Kidney tubule cell (primary cell): ENCODE measurements around the gene CDH9.
A peak's percentile ranks its signal among the peaks of the same experiment; 100 is the strongest.

ENCODE experiments used
- DNase-seq: peaks from one replicate; pipeline ENCODE4 v3.0.0-alpha.2; 2018; ENCODE audit warnings: low spot score

The CDH9 gene

GRCh38 chr5:27038476-27038875 is at the start of gene CDH9:
Gene CDH9, minus strand, starts transcription at chr5:27038586. Its CDS starts 50,253 bp downstream, at chr5:26988333.
- DNase-seq = no peak

DNA sequence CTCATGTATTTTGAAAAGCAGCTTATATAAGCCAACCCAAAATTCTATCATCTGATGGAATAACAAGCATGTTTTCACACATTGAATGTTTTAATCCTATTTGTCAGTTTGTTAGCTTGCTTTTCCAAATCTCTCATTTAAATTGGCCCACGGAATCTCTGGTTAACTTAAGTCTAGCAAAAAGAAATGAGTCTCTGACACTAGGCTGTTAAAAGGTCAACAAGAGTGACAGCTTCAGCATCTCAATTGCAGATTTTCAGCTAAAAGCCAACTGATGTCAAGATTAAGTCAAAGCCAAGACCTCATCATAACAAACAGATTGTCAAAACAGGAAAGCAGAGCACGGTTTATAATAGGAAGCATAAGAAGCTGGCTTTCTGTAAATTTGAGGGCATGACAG is 49.4 kb upstream of the CDH9 start:
- DNase-seq = no peak

- DNase-seq = no peak
Observed at GRCh38 chr5:27083449-27084415, 45.3 kb upstream of the CDH9 start.

DNA sequence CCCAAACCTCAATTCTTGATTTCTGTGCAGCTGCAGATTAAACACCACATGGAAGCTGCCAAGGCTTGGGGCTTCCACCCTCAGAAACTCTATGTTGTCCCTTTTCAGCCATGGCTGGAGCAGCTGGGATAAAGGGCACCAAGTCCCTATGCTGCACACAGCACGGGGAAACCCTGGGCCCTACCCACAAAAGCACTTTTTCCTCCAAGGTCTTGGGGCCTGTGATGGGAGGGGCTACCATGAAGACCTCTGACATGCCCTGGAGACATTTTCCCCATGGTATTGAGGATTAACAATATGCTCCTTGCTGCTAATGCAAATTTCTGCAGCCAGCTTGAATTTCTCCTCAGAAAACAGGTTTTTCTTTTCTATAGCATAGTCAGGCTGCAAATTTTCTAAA is 41.8 kb upstream of the CDH9 start:
- no peak for DNase-seq

DNA sequence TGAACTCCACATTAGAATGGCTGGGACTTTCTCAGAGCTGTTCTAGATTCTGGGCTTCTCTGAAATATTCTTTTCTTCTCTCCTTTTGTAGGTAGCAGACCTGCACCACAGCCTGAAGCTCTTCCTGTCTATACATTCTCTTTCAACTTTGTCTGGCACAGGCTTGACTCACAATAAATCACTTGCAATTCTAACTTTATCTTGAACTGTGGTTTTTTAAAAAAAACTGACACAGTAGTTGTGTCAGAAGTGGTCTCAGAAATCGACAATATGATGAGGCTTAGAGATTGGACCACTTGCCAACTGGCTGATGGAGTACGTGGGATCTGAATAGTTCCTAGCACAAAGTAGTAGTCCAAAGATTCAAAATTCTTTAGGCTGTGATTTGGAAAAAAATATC is 24.1 kb upstream of the CDH9 start:
- DNase-seq = no peak

DNA sequence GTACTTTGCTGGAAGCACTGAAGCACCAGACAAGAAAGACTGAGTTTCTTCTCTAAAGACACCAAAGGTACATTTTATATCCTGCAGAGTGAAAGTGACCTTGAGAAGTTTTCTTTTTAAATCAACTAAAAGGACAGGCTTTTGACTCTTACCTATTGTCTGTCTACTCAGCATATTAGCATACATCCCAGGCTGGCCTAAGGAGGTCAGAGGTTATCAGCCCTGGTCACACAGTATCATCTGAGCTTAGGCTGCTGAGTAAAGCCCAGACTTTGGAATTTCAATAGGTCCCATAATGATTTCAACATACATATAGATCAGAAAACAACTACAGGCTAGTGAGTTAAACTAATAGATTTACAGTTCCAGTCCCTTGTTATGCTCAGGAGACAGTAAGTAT is 10.1 kb upstream of the CDH9 start:
- no peak for DNase-seq

DNA sequence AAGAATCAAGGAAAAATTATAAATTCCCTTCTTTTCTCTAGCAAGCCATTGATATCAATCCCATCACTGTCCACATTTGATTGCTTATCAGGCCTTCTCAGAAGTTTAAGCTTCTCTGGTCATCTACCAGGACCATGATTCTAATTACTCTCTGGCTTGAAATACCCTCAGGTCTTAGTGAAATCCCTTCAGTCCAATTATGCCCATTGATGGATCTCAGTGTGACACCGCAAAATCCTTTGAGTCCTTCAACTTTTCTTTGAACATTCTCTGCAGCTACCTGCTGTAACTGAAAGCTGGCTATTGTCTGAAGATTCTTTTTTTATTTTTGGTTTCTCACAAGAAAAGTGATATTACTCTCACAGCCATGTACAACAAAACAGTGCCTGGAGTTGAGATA is 3.0 kb upstream of the CDH9 start:
- DNase-seq = no peak

DNA sequence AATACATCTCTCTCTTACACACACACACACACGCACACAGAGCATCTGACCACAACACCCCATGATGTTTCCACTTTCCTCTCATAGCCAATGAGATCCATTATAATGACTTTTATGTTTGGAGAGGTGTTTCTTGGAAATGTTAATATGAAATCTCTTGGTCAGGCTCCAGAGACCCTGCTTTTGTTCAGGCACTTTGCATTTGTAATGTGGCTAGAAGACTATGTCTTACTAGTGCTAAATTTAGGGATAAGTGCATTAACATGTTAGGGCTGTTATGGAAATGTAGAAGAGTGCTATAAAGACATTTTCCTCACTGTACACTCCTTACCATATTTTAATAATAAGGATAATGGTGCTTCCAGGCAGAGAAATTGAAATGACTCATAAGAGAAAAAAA is 3.8 kb downstream of the CDH9 start:
- no peak for DNase-seq

GRCh38 chr5:27026801-27027200 is 11.6 kb downstream of the CDH9 start:
- DNase-seq = no peak

GRCh38 chr5:27026063-27026462 is 12.3 kb downstream of the CDH9 start:
- DNase-seq = no peak

- DNase-seq = no peak
Observed at GRCh38 chr5:27021471-27021870, 16.9 kb downstream of the CDH9 start.

DNA sequence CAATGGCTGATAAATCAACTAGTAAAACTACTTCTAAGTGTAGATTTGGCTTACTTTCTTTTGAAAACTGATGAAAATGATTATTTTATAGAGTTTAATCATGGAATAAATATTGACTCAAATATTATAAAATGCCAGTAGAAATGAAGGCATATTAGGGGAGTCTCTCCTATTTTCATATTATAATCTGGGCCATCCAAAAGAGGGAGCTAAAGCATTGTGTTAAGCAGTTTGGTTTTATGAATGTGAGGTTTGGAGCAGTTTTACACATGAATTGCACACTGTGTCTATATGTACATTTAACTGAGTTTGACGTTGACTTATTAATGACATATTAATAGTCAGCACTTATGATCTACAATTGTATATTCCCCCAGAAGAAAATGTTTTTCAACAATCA is 17.4 kb downstream of the CDH9 start:
- peak; percentile 8 for DNase-seq

DNA sequence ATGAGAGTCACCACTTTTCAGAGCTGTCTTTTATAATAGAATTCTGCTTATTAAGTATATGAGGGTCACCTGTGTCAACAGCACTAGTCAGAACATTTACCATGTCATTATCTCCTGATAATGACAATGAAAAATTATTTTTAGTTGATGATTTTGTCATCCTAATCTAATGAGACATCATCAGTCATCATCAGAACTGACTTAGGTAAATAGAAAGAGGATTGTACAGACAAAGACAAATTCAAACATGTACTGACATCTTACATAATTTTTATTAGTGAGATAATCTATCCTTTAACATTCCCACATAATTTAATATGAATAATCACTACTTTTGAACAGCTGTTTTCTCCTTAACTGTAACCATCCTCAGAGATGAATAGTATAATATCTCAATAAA is 22.6 kb downstream of the CDH9 start:
- no peak for DNase-seq

- no peak for DNase-seq
Observed at GRCh38 chr5:27011274-27011673, 27.1 kb downstream of the CDH9 start.

DNA sequence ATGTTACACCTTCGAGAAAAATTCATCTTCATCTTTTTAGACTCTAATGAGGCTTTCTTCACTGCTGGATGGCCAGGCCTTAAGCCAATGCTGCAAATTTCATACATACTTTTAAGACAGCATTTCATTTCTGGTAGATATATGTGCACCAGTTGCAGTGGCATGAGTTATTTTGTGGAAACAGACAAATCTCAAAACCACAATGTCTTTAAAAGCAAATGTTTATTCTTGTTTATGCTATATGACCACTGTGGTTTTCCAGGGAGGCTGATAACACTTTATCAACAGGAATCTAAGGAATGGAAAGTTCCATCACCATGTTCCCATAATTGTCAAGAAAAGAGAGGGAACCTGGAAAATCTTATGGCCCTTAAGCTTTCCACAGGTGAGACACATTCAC is 27.7 kb downstream of the CDH9 start:
- DNase-seq = no peak

GRCh38 chr5:27009540-27009915 is 28.9 kb downstream of the CDH9 start:
- no peak for DNase-seq

GRCh38 chr5:27008604-27009539 is 29.5 kb downstream of the CDH9 start:
- DNase-seq = no peak

DNA sequence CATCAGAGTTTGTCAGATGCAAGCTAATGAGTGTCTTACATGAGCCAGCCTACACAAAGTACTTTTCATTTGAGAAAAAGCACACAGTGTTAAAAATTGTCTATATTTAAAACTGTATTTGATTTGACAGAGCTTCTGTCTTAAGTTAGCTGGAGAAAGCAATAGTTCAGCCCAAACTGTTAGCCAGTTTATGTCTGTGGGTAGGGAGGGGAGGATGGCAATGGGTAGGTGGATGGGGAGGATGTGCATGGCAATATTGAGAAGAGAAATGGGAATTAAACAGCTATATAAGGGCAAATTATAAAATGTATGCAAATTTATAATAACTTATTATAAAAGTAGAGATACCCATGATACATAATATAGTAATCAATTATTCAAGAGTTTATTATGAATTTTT is 31.3 kb downstream of the CDH9 start:
- no peak for DNase-seq

DNA sequence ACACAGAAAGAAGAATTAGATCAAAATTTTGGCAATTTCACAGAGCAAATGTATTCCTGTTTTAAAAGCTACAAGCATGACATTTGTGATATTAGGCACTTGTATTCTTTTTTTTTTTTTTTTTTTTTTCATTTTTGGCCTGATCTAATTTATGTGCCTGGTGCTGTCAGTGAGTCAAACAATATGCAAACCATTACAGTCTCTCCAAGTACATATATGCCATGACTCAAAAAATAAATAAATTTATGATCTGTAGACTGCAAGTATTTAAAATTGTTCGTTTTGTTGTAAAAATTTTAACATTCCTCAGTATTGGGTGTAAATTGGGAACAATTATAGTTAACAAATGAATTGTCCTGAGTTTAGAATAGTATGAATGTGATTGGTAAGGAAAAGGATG is 51.4 kb downstream of the CDH9 start:
- DNase-seq = no peak

DNA sequence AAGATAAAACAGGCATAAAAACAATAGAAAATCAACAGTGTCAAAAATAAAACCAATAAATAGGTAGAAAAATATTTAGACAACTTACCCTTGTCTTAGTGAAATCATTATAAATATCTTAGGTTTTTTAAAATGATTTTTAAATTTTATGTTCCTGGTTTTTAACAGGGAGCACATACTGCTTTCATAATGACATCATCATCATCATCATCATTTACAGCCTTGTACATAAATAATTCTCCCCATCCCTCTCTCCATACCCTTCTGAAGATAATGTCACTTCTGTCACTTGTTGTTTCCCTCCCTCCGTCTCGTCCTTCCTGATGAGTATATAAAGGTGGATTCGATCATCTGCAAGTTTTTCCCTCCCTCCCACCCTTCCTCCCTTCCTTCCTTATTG is 56.6 kb downstream of the CDH9 start:
- DNase-seq = no peak

- DNase-seq = no peak
Observed at GRCh38 chr5:26959290-26959689, 79.1 kb downstream of the CDH9 start.

GRCh38 chr5:26955161-26955560 is 83.2 kb downstream of the CDH9 start:
- DNase-seq = no peak

DNA sequence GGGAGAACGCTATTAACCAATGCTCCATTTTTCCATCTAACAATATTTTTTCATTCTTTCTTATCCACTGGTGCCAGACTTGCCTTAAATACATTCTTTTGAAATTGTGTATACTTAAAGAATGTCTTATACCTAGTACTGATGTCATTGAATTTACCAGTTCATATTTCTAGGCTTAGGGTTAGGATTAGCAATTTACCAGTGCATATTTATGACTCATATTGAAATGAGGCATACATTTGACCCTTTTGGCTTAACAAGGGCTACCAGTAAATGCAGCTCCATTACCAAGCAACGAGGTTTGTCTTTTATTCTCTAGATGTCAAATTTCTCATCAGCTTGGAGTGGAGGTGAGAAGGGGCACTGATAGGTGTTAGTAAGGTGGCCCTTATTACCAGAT is 89.5 kb downstream of the CDH9 start:
- no peak for DNase-seq
